ENCODE data around the gene AUH.

DNA sequence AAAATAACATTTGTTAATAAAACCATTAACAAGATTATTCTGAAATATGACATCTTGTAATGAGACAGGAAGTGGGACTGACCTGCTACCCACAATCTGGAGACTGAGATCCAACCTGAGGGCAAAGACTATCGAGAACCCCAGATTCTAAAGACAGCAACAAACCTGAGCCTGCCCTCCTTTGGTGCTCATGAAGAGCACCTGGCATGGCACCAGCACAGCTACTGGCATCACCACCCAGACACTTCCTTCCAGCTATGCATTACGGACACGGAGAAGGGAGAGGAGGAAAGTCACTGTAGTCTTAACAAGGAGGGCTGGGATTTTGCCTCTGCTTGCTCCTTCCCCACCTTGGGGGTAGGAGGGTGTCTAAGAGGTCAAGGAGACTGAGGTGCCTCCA lies 105.5 kb downstream of the AUH start:
- TF ChIP-seq, protein P1, sequence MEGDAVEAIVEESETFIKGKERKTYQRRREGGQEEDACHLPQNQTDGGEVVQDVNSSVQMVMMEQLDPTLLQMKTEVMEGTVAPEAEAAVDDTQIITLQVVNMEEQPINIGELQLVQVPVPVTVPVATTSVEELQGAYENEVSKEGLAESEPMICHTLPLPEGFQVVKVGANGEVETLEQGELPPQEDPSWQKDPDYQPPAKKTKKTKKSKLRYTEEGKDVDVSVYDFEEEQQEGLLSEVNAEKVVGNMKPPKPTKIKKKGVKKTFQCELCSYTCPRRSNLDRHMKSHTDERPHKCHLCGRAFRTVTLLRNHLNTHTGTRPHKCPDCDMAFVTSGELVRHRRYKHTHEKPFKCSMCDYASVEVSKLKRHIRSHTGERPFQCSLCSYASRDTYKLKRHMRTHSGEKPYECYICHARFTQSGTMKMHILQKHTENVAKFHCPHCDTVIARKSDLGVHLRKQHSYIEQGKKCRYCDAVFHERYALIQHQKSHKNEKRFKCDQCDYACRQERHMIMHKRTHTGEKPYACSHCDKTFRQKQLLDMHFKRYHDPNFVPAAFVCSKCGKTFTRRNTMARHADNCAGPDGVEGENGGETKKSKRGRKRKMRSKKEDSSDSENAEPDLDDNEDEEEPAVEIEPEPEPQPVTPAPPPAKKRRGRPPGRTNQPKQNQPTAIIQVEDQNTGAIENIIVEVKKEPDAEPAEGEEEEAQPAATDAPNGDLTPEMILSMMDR (IDR thresholded peaks at IDR 0.05 in 4 of 5, conservative IDR thresholded peaks at IDR 0.05 in 1 of 5), result no peak
- TF ChIP-seq POLR2A (IDR thresholded peaks at IDR 0.05), result no peak
